HepG2 (cell line): Measurements from ENCODE around the gene REEP6. TPM values are rescaled to one million over a fixed set of nuclear protein-coding genes. Genes with fewer than 3 reads are reported as not detected.

Experiments
- CTCF ChIP-seq: sonication (generic); formaldehyde crosslinking; IDR thresholded peaks from 2 replicates; pipeline ENCODE4 v1.5.0; 2020; ENCODE audit warnings: mild to moderate bottlenecking, missing genetic modification reagents, moderate library complexity
- EED ChIP-seq: sonication (generic); formaldehyde crosslinking; IDR thresholded peaks from 2 replicates; pipeline ENCODE4 v1.5.0; 2020; ENCODE audit warnings: mild to moderate bottlenecking, missing genetic modification reagents
- ETS1 ChIP-seq: sonication (generic); formaldehyde crosslinking; IDR thresholded peaks from 2 replicates; pipeline ENCODE4 v1.4.0; 2020; ENCODE audit warnings: missing genetic modification reagents
- HDAC1 ChIP-seq: sonication (generic); formaldehyde crosslinking; IDR thresholded peaks from 2 replicates; pipeline ENCODE4 v1.5.1; 2020; ENCODE audit warnings: mild to moderate bottlenecking, missing genetic modification reagents
- IRF1 ChIP-seq: sonication (generic); formaldehyde crosslinking; IDR thresholded peaks from 2 replicates; pipeline ENCODE4 v1.4.0; 2020; ENCODE audit warnings: low read depth, mild to moderate bottlenecking, missing genetic modification reagents
- IRF9 ChIP-seq: sonication (generic); formaldehyde crosslinking; IDR thresholded peaks from 2 replicates; pipeline ENCODE4 v1.8.0; 2022; ENCODE audit warnings: missing genetic modification reagents, mild to moderate bottlenecking, borderline replicate concordance
- JARID2 ChIP-seq: sonication (generic); formaldehyde crosslinking; IDR thresholded peaks from 2 replicates; pipeline ENCODE4 v1.8.1; 2023; ENCODE audit warnings: missing genetic modification reagents, inconsistent platforms; ENCODE audit not compliant: insufficient replicate concordance
- KMT2A ChIP-seq: sonication (generic); formaldehyde crosslinking; IDR thresholded peaks from 2 replicates; pipeline ENCODE4 v1.4.0; 2020; ENCODE audit warnings: missing genetic modification reagents
- MAX ChIP-seq: IDR thresholded peaks from 2 replicates; pipeline ENCODE4 v1.6.1; 2012; ENCODE audit warnings: inconsistent platforms
- NFATC3 ChIP-seq: sonication (generic); formaldehyde crosslinking; IDR thresholded peaks from 2 replicates; pipeline ENCODE4 v1.5.1; 2020; ENCODE audit warnings: mild to moderate bottlenecking, missing genetic modification reagents
- NR2C2 ChIP-seq: sonication (generic); formaldehyde crosslinking; IDR thresholded peaks from 2 replicates; pipeline ENCODE4 v1.4.0; 2020; ENCODE audit warnings: missing genetic modification reagents, mild to moderate bottlenecking, moderate library complexity, borderline replicate concordance
- THAP11 ChIP-seq: IDR thresholded peaks from 2 replicates; pipeline ENCODE4 v1.6.1; 2016; ENCODE audit warnings: missing biosample characterization, missing genetic modification reagents
- XRCC5 ChIP-seq: fragments of 200-400 bp; formaldehyde crosslinking; optimal IDR thresholded peaks from 2 replicates; pipeline ENCODE3; 2017; ENCODE audit warnings: mild to moderate bottlenecking, low read length
- ZNF577 ChIP-seq: sonication (generic); formaldehyde crosslinking; IDR thresholded peaks from 2 replicates; pipeline ENCODE4 v1.4.0; 2020; ENCODE audit warnings: mild to moderate bottlenecking, low read depth, missing genetic modification reagents, borderline replicate concordance
- polyA plus RNA-seq, 8 experiments: library from polyadenylated mRNA; depleted of rRNA in 3 of 8; stranded (reverse) in 7 of 8; unstranded in 1 of 8; fragments of >200 nt; fragmentation: Illumina TruSeq in 4 of 8; extraction: Trizol in 4 of 8; gene quantifications; 2 replicates each; pipeline versions ENCODE4 v1.2.1 to v1.2.3, GENCODE V29; 2011 to 2016; ENCODE audit warnings: low read depth in 4 of 8, missing spikeins in 1 of 8, mixed read lengths in 1 of 8; ENCODE audit not compliant: insufficient read depth in 1 of 8
- total RNA-seq, 5 experiments: library from RNA; depleted of rRNA; stranded (reverse); fragments of >200 nt; fragmentation: Illumina TruSeq; extraction: Trizol; gene quantifications; 2 replicates each; pipeline ENCODE4 v1.2.3, GENCODE V29; 2016; ENCODE audit warnings: low read depth in 1 of 5
- TF ChIP-seq, protein P1 (sequence below): sonication (generic); formaldehyde crosslinking; IDR thresholded peaks from 2 replicates; pipeline ENCODE4 v1.9.0; 2021; ENCODE audit warnings: mild to moderate bottlenecking, missing genetic modification reagents

Gene REEP6
- total and polyA plus RNA-seq, 2 of the 13 experiments (the other 11 are each of a cell fraction or from before 2014, with no cell fraction given), result 10.0 to 28.8 TPM

- no peak for TF ChIP-seq NR2C2 (CRISPR knock-in tag)
- no peak for TF ChIP-seq ZNF577 (CRISPR knock-in tag)
- no peak for TF ChIP-seq NFATC3
- TF ChIP-seq IRF9 (CRISPR knock-in tag), result no peak
- TF ChIP-seq CTCF (CRISPR knock-in tag), result peak; percentile 22; the same call in 1 of the 2 replicates
- TF ChIP-seq JARID2 (CRISPR knock-in tag), result no peak
- TF ChIP-seq MAX, result peak; percentile 41; the same call in 1 of the 2 replicates
- 0 out of 2 replicates have a peak, but pooled peaks have one; percentile 12 for TF ChIP-seq EED (CRISPR knock-in tag)
- TF ChIP-seq, protein P1, sequence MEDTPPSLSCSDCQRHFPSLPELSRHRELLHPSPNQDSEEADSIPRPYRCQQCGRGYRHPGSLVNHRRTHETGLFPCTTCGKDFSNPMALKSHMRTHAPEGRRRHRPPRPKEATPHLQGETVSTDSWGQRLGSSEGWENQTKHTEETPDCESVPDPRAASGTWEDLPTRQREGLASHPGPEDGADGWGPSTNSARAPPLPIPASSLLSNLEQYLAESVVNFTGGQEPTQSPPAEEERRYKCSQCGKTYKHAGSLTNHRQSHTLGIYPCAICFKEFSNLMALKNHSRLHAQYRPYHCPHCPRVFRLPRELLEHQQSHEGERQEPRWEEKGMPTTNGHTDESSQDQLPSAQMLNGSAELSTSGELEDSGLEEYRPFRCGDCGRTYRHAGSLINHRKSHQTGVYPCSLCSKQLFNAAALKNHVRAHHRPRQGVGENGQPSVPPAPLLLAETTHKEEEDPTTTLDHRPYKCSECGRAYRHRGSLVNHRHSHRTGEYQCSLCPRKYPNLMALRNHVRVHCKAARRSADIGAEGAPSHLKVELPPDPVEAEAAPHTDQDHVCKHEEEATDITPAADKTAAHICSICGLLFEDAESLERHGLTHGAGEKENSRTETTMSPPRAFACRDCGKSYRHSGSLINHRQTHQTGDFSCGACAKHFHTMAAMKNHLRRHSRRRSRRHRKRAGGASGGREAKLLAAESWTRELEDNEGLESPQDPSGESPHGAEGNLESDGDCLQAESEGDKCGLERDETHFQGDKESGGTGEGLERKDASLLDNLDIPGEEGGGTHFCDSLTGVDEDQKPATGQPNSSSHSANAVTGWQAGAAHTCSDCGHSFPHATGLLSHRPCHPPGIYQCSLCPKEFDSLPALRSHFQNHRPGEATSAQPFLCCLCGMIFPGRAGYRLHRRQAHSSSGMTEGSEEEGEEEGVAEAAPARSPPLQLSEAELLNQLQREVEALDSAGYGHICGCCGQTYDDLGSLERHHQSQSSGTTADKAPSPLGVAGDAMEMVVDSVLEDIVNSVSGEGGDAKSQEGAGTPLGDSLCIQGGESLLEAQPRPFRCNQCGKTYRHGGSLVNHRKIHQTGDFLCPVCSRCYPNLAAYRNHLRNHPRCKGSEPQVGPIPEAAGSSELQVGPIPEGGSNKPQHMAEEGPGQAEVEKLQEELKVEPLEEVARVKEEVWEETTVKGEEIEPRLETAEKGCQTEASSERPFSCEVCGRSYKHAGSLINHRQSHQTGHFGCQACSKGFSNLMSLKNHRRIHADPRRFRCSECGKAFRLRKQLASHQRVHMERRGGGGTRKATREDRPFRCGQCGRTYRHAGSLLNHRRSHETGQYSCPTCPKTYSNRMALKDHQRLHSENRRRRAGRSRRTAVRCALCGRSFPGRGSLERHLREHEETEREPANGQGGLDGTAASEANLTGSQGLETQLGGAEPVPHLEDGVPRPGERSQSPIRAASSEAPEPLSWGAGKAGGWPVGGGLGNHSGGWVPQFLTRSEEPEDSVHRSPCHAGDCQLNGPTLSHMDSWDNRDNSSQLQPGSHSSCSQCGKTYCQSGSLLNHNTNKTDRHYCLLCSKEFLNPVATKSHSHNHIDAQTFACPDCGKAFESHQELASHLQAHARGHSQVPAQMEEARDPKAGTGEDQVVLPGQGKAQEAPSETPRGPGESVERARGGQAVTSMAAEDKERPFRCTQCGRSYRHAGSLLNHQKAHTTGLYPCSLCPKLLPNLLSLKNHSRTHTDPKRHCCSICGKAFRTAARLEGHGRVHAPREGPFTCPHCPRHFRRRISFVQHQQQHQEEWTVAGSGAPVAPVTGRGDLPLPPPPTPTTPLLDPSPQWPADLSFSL (CRISPR knock-in tag), result no peak
- no peak for TF ChIP-seq IRF1 (CRISPR knock-in tag)
- TF ChIP-seq XRCC5, result no peak
- no peak for TF ChIP-seq KMT2A
- 0 out of 2 replicates have a peak, but pooled peaks have one; percentile 12 for TF ChIP-seq THAP11 (CRISPR knock-in tag)
- TF ChIP-seq HDAC1, result peak; percentile 40; the same call in 1 of the 2 replicates
- TF ChIP-seq ETS1 (CRISPR knock-in tag), result no peak
Measured at GRCh38 chr19:1453525-1454364, 37.2 kb upstream of the REEP6 start (continued).
